OCI-LY7 (cell line): ENCODE measurements around the gene SECTM1. TPM values are rescaled to one million over a fixed set of nuclear protein-coding genes. Genes with fewer than 3 reads are reported as not detected.
"Not testable (repeated sequence)": the region's sequence is repeated elsewhere in the genome, so short reads cannot be mapped to it uniquely, and the experiment has no call there.

Source experiments
- BruUV-seq: library from RNA; stranded (reverse); fragments of 400-500 nt; replicated peaks from 2 replicates; lab custom pipeline; 2021; lab: Mats Ljungman, UMichigan
- CTCF ChIA-PET: fragments of 300-600 bp; sonication (Branson Sonifier 250); formaldehyde crosslinking; loops from one replicate; lab custom pipeline; 2022; ENCODE audit warnings: antibody characterized with exemption; ENCODE audit not compliant: unreplicated experiment; lab: Charles Lee
- POLR2A ChIA-PET: fragments of 300-600 bp; sonication (Branson Sonifier 250); formaldehyde crosslinking; loops from one replicate; lab custom pipeline; 2022; ENCODE audit warnings: antibody characterized with exemption; lab: Charles Lee
- DNase-seq: peaks from one replicate; pipeline ENCODE4 v3.0.0-alpha.2; 2015; ENCODE audit warnings: low spot score
- H2AFZ ChIP-seq: fragments of 200-600 bp; sonication (generic), shearing (Covaris generic); 2 replicates; pipeline ENCODE4 v1.6.1; 2014; ENCODE audit warnings: mild to moderate bottlenecking, antibody characterized with exemption, low read length, moderate library complexity
- H3K27ac ChIP-seq: fragments of 200-600 bp; sonication (generic); 2 replicates; pipeline ENCODE4 v1.5.1; 2014; ENCODE audit warnings: mixed run types, low read depth, mild to moderate bottlenecking, moderate library complexity, low read length, inconsistent platforms; ENCODE audit not compliant: poor library complexity, severe bottlenecking
- H3K36me3 ChIP-seq: fragments of 200-600 bp; sonication (generic); 2 replicates; pipeline ENCODE4 v1.6.1; 2014; ENCODE audit warnings: mild to moderate bottlenecking, antibody characterized with exemption, low read length, moderate library complexity, mixed read lengths; ENCODE audit not compliant: insufficient read depth
- H3K4me1 ChIP-seq: fragments of 200-600 bp; sonication (generic); 2 replicates; pipeline ENCODE4 v1.5.1; 2014; ENCODE audit warnings: mild to moderate bottlenecking, low read length; ENCODE audit not compliant: insufficient read depth, poor library complexity, severe bottlenecking
- H3K4me2 ChIP-seq: fragments of 200-600 bp; sonication (generic); 2 replicates; pipeline ENCODE4 v1.6.1; 2014; ENCODE audit warnings: mild to moderate bottlenecking, low read length
- H3K4me3 ChIP-seq: fragments of 200-600 bp; sonication (generic); 2 replicates; pipeline ENCODE4 v1.5.1; 2014; ENCODE audit warnings: mild to moderate bottlenecking, low read depth, low read length; ENCODE audit not compliant: poor library complexity, severe bottlenecking
- H3K79me2 ChIP-seq: fragments of 200-600 bp; sonication (generic); 2 replicates; pipeline ENCODE4 v1.6.1; 2016; ENCODE audit warnings: low read depth, mild to moderate bottlenecking, low read length, moderate library complexity, mixed read lengths; ENCODE audit not compliant: insufficient read depth
- H3K9me2 ChIP-seq: fragments of 200-600 bp; sonication (generic); 2 replicates; pipeline ENCODE4 v1.6.1; 2016; ENCODE audit warnings: mild to moderate bottlenecking, low read length, mixed read lengths; ENCODE audit not compliant: insufficient read depth
- H3K9me3 ChIP-seq: fragments of 200-600 bp; sonication (generic); 2 replicates; pipeline ENCODE4 v1.6.1; 2014; ENCODE audit warnings: mild to moderate bottlenecking, mixed run types, low read length, mixed read lengths
- H4K20me1 ChIP-seq: fragments of 200-600 bp; sonication (generic); 2 replicates; pipeline ENCODE4 v1.6.1; 2014; ENCODE audit warnings: mild to moderate bottlenecking, antibody characterized with exemption, low read length, moderate library complexity, mixed read lengths; ENCODE audit not compliant: insufficient read depth
- EZH2phosphoT487 ChIP-seq: fragments of 200-600 bp; sonication (generic); IDR thresholded peaks from 2 replicates; pipeline ENCODE4 v1.6.1; 2018; ENCODE audit warnings: low read depth, borderline replicate concordance, mild to moderate bottlenecking, mixed run types, antibody characterized with exemption, low read length, moderate library complexity, mixed read lengths
- intact Hi-C: fragments of 100-400 bp; cut with micrococcal nuclease; formaldehyde crosslinking; loops from one replicate; pipeline ENCODE4 v1.10.0; 2022; ENCODE audit not compliant: unreplicated experiment
- total RNA-seq, 2 experiments: library from RNA; depleted of rRNA in 1 of 2; stranded (reverse); fragments of >200 nt in 1 of 2; shearing (Covaris generic) in 1 of 2; gene quantifications; 2 replicates each; pipeline ENCODE4 v1.2.3, GENCODE V29; 2014 to 2022
- TF ChIP-seq, protein P1 (sequence below): fragments of 200-600 bp; sonication (generic); conservative IDR thresholded peaks from 2 replicates; pipeline ENCODE4 v1.5.1; 2014; ENCODE audit warnings: mild to moderate bottlenecking, antibody characterized with exemption, low read length, moderate library complexity, mixed read lengths

The SECTM1 gene
- total RNA-seq, 2 experiments from 2014 or later = not detected

GRCh38 chr17:82348866-82349265 lies 15.3 kb upstream of the SECTM1 start:
- intact Hi-C loops = no loop called here
- ChIA-PET CTCF (no interaction called here), POLR2A (no interaction called here)
- TF ChIP-seq, protein P1, sequence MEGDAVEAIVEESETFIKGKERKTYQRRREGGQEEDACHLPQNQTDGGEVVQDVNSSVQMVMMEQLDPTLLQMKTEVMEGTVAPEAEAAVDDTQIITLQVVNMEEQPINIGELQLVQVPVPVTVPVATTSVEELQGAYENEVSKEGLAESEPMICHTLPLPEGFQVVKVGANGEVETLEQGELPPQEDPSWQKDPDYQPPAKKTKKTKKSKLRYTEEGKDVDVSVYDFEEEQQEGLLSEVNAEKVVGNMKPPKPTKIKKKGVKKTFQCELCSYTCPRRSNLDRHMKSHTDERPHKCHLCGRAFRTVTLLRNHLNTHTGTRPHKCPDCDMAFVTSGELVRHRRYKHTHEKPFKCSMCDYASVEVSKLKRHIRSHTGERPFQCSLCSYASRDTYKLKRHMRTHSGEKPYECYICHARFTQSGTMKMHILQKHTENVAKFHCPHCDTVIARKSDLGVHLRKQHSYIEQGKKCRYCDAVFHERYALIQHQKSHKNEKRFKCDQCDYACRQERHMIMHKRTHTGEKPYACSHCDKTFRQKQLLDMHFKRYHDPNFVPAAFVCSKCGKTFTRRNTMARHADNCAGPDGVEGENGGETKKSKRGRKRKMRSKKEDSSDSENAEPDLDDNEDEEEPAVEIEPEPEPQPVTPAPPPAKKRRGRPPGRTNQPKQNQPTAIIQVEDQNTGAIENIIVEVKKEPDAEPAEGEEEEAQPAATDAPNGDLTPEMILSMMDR = no peak
- TF ChIP-seq EZH2phosphoT487 = no peak
- Histone ChIP-seq H3K4me3 (no peak overlapping the region), H3K9me3 (no peaks in the 10 kb centered on the region), H3K27ac (no peak overlapping the region), H3K9me2 (no peaks in the 10 kb centered on the region), H4K20me1 (no peaks in the 10 kb centered on the region), H2AFZ (no peak overlapping the region), H3K4me2 (no peak overlapping the region), H3K36me3 (no peaks in the 10 kb centered on the region), H3K79me2 (no peaks in the 10 kb centered on the region), H3K4me1 (peaks cover 69% of the 10 kb centered on the region)
- BruUV-seq = no TSS peak
- DNase-seq = no peak

DNA sequence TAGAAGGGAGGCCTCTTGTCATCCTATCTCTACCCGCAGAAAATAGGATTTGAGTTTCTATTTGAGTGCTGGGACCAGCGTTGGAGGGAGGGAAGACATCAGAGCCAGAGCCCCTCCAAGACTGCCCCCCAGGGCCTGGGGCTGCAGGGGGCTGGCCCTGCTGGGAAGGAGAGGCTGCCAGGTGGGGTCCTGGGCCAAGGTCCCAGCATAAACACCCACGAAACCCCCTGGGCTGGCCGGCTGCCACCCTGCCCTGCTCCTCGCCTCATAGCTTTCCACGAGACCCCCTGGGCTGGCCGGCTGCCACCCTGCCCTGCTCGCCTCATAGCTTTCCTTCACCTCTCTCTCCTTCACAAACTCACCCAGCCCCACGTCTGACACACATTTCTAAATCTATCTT lies 14.9 kb upstream of the SECTM1 start:
- BruUV-seq = no TSS peak

DNA sequence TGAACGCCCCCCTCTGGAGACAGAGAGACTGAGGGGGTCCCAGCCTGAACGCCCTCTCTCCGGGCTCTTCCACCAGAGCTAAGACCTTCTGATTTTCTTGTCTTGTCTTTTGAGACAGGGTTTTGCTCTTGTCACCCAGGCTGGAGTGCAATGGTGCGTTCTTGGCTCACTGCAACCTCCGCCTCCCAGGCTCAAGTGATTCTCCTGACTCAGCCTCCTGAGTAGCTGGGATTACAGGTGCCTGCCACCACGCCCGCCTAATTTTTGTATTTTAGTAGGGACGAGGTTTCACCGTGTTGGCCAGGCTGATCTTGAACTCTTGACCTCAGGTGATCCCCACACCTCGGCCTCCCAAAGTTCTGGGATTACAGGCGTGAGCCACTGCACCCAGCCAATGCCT lies 14.4 kb upstream of the SECTM1 start:
- H3K36me3 ChIP-seq, intact Hi-C loops: not testable (repeated sequence)

More for the DNA sequence above, 14.9 kb upstream of the SECTM1 start:
- no peak for DNase-seq
- H4K20me1 ChIP-seq = no peaks in the 10 kb centered on the region
- no peak overlapping the region for H3K27ac ChIP-seq
- intact Hi-C loops = no loop called here
- POLR2A ChIA-PET = no interaction called here
- TF ChIP-seq, protein P1 = no peak
- TF ChIP-seq EZH2phosphoT487 = no peak
- no peaks in the 10 kb centered on the region for H3K79me2 ChIP-seq
- no peak overlapping the region for H3K4me3 ChIP-seq
- CTCF ChIA-PET = no interaction called here
- no peaks in the 10 kb centered on the region for H3K9me2 ChIP-seq
- H2AFZ ChIP-seq = no peak overlapping the region
- no peak overlapping the region for H3K4me2 ChIP-seq
- H3K36me3 ChIP-seq = no peaks in the 10 kb centered on the region
- no peaks in the 10 kb centered on the region for H3K9me3 ChIP-seq
- peaks cover 67% of the 10 kb centered on the region for H3K4me1 ChIP-seq

More for the DNA sequence above, 14.4 kb upstream of the SECTM1 start:
- DNase-seq, H3K9me2 ChIP-seq, H3K27ac ChIP-seq, H4K20me1 ChIP-seq, H2AFZ ChIP-seq, BruUV-seq, H3K4me2 ChIP-seq, CTCF ChIA-PET, POLR2A ChIA-PET, H3K4me3 ChIP-seq, H3K79me2 ChIP-seq, H3K9me3 ChIP-seq: not testable (repeated sequence)
- H3K4me1 ChIP-seq = peaks cover 63% of the 10 kb centered on the region
